AG04450 (cell line): ENCODE data around the gene VPREB3. TPM values are rescaled to one million over a fixed set of nuclear protein-coding genes. Genes with fewer than 3 reads are reported as not detected.

ENCODE experiments used
- CTCF ChIA-PET: fragments of 300-600, 350-600 bp; formaldehyde crosslinking; extraction: SDS; loops from one replicate; lab custom pipeline; 2022; ENCODE audit warnings: antibody characterized with exemption, inconsistent platforms; lab: Charles Lee
- POLR2A ChIA-PET: fragments of 350-600 bp; formaldehyde crosslinking; extraction: SDS; loops from one replicate; lab custom pipeline; 2021; ENCODE audit warnings: antibody characterized with exemption, inconsistent platforms; lab: Yijun Ruan, JAX
- DNase-seq: peaks from one replicate; pipeline ENCODE4 v3.0.0-alpha.2; 2011; ENCODE audit warnings: low read depth, low spot score
- H3K27ac ChIP-seq: one replicate; pipeline ENCODE4 v1.5.1; 2012; ENCODE audit warnings: low read depth, low read length, control low read depth
- H3K27me3 ChIP-seq: one replicate; pipeline ENCODE4 v1.6.0; 2012; ENCODE audit warnings: low read length; ENCODE audit not compliant: control insufficient read depth, insufficient read depth
- H3K4me3 ChIP-seq: 2 replicates; pipeline ENCODE4 v1.5.1; 2011; ENCODE audit warnings: mild to moderate bottlenecking, low read depth, low read length, control low read depth
- H3K9me3 ChIP-seq: 2 replicates; pipeline ENCODE4 v1.5.1; 2012; ENCODE audit warnings: low read length; ENCODE audit not compliant: control insufficient read depth, insufficient read depth
- polyA plus RNA-seq: library from polyadenylated mRNA; depleted of rRNA; stranded (reverse); fragments of >200 nt; gene quantifications from 2 replicates; pipeline ENCODE4 v1.2.3, GENCODE V29; 2011
- TF ChIP-seq, protein P1 (sequence below): IDR thresholded peaks from 2 replicates; pipeline ENCODE4 v1.5.1; 2011; ENCODE audit warnings: low read depth, low read length, control low read depth, inconsistent platforms

Gene VPREB3
- polyA plus RNA-seq, 1 experiment, result not detected

DNA sequence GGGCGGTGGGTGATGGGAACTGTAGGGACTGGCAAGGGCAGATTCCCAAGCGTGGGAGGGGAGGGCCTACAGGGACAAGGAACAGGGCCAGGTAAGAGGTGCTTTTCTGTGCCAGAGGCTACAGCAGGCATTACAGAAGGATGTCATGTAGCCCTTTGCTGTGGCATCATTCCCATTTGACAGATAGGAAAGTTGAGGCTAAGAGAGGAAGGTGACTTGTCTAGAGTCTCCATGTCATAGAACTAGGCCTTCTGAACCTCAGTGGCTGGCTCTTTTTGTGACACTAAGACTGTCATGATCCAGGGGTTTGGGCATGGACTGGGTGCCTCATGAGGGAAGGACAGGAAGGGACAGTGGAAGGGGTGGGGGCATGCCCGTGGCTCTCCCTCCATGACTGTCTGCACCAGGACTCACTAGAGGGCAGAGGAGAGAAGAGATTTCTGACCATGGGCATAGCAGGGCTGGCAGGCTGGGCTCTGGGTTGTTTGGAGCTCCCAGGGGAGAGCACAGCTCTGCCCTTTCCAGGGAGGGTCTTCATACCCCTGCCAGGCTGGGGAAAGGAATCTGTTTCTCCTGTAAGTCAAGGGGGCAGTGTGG lies 21.7 kb upstream of the VPREB3 start:
- TF ChIP-seq, protein P1, sequence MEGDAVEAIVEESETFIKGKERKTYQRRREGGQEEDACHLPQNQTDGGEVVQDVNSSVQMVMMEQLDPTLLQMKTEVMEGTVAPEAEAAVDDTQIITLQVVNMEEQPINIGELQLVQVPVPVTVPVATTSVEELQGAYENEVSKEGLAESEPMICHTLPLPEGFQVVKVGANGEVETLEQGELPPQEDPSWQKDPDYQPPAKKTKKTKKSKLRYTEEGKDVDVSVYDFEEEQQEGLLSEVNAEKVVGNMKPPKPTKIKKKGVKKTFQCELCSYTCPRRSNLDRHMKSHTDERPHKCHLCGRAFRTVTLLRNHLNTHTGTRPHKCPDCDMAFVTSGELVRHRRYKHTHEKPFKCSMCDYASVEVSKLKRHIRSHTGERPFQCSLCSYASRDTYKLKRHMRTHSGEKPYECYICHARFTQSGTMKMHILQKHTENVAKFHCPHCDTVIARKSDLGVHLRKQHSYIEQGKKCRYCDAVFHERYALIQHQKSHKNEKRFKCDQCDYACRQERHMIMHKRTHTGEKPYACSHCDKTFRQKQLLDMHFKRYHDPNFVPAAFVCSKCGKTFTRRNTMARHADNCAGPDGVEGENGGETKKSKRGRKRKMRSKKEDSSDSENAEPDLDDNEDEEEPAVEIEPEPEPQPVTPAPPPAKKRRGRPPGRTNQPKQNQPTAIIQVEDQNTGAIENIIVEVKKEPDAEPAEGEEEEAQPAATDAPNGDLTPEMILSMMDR, result no peak
- DNase-seq, result no peak
- no peak overlapping the region for H3K4me3 ChIP-seq
- no peaks in the 10 kb centered on the region for H3K27me3 ChIP-seq
- CTCF ChIA-PET, result interaction anchor here (1.6 kb wide), 1 partner anchor 74 kb away, joined by 11 read pairs; no protein-coding TSS in a partner anchor
- POLR2A ChIA-PET, result interaction anchor here (0.6 kb wide), 1 partner anchor 472 kb away, joined by 3 read pairs; no protein-coding TSS in a partner anchor
- no peaks in the 10 kb centered on the region; the same call in 1 of the 2 replicates for H3K9me3 ChIP-seq
- H3K27ac ChIP-seq, result no peak overlapping the region

DNA sequence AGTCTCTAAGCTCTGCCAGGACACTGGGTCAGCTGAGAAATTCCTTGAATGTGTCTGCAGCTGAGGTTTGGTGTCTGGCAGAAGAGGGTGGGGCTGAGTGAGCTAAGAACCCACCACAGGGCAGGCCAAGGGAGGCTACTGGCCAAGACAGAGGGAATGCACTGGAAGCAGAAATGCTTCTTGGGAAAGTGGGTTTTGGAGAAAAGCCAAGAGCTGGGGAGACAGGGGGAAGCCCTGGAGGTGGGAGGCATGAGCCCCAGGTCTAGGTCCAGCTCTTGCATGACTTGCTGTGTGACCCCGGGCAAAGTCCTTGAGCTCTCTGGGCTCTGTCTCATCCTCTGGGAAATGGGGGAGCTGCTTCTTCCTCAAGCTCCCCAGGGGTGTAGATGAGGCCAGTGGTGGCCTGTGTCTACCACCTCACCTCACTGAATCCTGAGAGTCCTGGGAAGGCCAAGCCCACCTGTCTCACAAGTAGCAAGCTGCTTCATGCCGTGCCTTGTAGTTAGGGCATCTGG lies 20.8 kb upstream of the VPREB3 start:
- POLR2A ChIA-PET, result interaction anchor here (0.6 to 1.2 kb wide), 3 partner anchors 24 to 471 kb away, joined by 3 to 4 read pairs (median 3); partner anchors contain the start of gene ZNF70
- Histone ChIP-seq H3K4me3 (no peak overlapping the region), H3K27ac (no peak overlapping the region), H3K27me3 (no peaks in the 10 kb centered on the region), H3K9me3 (no peaks in the 10 kb centered on the region; the same call in 1 of the 2 replicates)
- DNase-seq, result no peak
- CTCF ChIA-PET, result interaction anchor here (1.0 to 1.6 kb wide), 2 partner anchors 75 to 118 kb away, joined by 3 to 11 read pairs; no protein-coding TSS in a partner anchor
- TF ChIP-seq, protein P1, result no peak

DNA sequence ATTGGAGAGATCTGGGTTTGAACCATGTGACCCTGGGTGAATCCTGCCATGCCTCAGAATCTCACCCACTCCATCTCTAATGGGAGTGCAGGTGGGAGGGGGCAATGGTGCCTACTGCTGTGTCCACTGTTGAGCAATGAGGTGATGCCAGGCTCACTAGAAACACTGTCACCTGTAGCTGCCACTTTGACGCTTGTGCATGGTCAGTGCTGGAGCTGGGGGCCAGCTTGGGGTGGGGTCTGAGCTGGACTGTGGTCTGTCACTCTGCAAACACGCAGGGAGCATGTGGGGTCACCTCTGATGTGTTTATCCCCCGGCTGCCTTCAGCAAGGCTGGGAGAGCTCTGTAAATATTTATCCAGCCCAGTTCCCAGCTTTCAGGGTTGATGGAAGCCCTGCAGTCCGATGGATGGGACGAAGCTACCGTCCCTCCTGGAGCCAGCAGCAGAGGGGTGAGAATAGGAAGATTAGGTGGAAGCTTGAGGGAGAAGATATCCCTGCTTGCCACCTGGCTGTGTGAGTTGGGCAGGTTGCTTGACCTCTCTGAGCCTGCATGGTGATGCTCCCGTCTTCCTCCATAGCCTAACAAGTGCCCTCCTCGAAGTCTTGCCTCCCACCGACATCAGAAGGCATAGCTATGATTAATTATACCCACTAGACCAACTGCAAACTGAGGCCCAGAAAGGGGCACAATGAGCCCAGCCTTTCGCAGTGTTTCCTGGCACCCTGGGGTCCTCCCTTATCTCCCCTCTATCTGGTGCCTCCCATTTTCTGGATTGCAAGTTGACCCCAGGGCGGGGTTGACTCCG lies 20.1 kb upstream of the VPREB3 start:
- no peak overlapping the region for H3K4me3 ChIP-seq
- ChIA-PET CTCF (interaction anchor here (1.0 to 1.6 kb wide), 2 partner anchors 75 to 119 kb away, joined by 3 to 11 read pairs; no protein-coding TSS in a partner anchor), POLR2A (interaction anchor here (1.1 to 1.2 kb wide), 2 partner anchors 23 to 83 kb away, joined by 3 to 4 read pairs; partner anchors contain the start of gene ZNF70)
- DNase-seq, result no peak
- no peaks in the 10 kb centered on the region; the same call in 1 of the 2 replicates for H3K9me3 ChIP-seq
- no peaks in the 10 kb centered on the region for H3K27me3 ChIP-seq
- TF ChIP-seq, protein P1, result no peak
- no peak overlapping the region for H3K27ac ChIP-seq

- H3K9me3 ChIP-seq, result no peaks in the 10 kb centered on the region; the same call in 1 of the 2 replicates
- H3K4me3 ChIP-seq, result peak overlapping the region; percentile 60
- no peaks in the 10 kb centered on the region for H3K27me3 ChIP-seq
- H3K27ac ChIP-seq, result no peak overlapping the region
- TF ChIP-seq, protein P1, result no peak
- ChIA-PET POLR2A (interaction anchor here (1.2 kb wide), 1 partner anchor 23 kb away, joined by 3 read pairs; the partner anchor contains the start of gene ZNF70), CTCF (interaction anchor here (1.1 kb wide), 1 partner anchor 76 kb away, joined by 3 read pairs; no protein-coding TSS in a partner anchor)
- no peak for DNase-seq
These were observed 19.4 kb upstream of the VPREB3 start for GRCh38 chr22:23773483-23774113.
